SH-SY5Y (cell line): ENCODE data around the gene CRACR2A.

Experiments used
- GATA2 ChIP-seq: IDR thresholded peaks from 2 replicates; pipeline ENCODE4 v1.6.1; 2011; ENCODE audit warnings: mild to moderate bottlenecking, low read depth, low read length
- GATA3 ChIP-seq: IDR thresholded peaks from 2 replicates; pipeline ENCODE4 v1.6.1; 2011; ENCODE audit warnings: low read depth, mild to moderate bottlenecking, low read length, moderate library complexity

DNA sequence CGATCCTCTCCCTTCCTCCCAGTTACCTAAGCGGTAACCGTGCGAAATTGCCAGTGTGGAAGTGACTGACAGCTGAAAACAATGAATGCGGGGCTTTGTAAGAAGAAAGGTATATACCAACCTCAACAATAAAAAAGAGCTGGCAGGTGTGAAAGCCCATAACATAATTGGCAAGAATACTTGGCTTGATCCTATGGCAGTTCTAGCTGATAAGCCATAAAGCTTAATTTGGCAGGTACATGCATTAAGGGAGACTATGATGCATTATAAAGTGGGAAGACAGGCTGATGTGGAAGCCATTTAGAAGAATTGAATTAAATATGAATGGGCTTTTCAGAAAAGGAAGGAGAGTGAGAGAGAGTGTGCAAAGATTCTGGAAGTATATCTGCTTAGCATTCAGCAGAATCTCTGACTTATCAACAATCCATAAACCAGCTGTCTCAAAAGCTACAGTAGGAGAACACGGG is 71.3 kb downstream of the CRACR2A start:
- TF ChIP-seq GATA3 = no peak
- no peak for TF ChIP-seq GATA2
